SK-MEL-5 (cell line): Measurements from ENCODE around the gene SMIM10L1. TPM values are rescaled to one million over a fixed set of nuclear protein-coding genes. Genes with fewer than 3 reads are reported as not detected.

Experiments used
- DNase-seq: peaks from one replicate; pipeline ENCODE4 v3.0.0-alpha.2; 2016; ENCODE audit warnings: low read depth, low spot score
- in situ Hi-C: cut with HindIII; loops from 2 replicates; pipeline ENCODE4 v1.10.0; 2016; ENCODE audit warnings: low sequenced_read_pairs, high pct_unique_total_duplicates, low pct_unique_long_range_greater_than_20kb
- polyA plus RNA-seq, 2 experiments: library from polyadenylated mRNA; depleted of rRNA; stranded (reverse); fragments of >200 nt; gene quantifications; 2 replicates each; pipeline ENCODE4 v1.2.3, GENCODE V29; 2015
- total RNA-seq: library from RNA; depleted of rRNA; stranded (reverse); fragments of >200 nt; shearing (Covaris generic); gene quantifications from 2 replicates; pipeline ENCODE4 v1.2.3, GENCODE V29; 2014; rRNA removed

SMIM10L1 gene
- 10.6 and 11.3 TPM in 2 replicates for total RNA-seq
- polyA plus RNA-seq (2015; cell fraction: cytosol; rRNA removed), result 10.7 and 13.4 TPM in 2 replicates
- polyA plus RNA-seq (2015; cell fraction: nucleus; rRNA removed), result 8.0 and 12.3 TPM in 2 replicates

DNA sequence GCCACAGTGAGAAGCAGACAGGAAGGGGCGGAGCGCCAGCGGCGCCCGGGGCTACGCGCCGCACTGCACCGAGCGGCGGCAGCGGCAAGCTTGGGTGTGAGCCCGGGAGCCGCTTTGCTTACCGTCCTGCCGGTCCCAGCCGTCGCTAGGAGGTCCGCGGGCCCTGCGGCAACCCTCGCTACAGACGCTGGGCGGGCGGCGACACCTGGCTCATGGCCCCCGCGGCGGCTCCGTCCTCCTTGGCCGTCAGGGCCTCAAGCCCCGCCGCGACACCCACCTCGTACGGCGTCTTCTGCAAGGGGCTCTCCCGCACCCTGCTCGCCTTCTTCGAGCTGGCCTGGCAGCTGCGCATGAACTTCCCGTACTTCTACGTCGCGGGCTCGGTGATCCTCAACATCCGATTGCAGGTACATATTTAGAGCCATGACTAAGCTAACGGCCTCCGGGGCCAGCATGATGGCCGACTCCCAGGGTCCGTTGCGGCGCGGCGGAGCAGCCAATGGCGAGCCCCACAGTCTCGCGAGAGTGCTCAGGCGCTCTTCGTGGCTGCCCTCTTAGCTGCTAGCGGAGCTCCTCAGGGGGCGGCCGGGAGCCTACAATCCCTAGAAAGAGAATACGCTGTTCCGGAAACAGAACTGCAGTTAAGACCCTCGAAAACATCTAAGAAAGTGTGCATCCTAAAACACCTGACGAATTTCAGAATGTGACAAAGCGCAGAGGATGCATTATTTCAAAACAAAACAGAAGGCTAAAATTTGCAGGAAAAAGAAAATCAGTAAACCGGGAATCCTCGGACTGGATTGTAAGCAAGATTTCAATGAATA is at the start of gene SMIM10L1:
SMIM10L1 (plus strand) TSS at position 50 of the 824 bp plus-strand sequence; CDS start at position 213, 163 bp downstream.
- in situ Hi-C loops, result no loop called here
- peak; percentile 95 for DNase-seq

DNA sequence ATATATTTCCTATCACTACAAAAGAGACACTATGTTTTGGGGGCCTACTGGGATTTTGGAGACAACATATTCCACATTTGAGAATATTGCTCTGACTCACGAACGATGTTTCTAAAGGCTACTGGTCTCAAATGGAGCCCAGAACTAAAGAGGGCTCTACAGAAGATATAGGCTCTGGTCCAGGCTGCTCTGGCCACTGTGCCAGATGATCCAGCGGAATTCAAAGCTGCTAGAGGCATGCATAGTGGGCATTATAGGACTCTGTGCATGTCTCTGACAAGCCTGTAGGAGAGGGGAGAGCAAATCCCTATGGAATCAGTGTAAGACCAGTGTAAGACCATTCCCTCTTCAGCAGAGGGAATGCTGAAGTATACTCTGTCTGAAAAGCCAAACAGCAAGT is 40.6 kb upstream of the SMIM10L1 start:
- in situ Hi-C loops, result no loop called here
- DNase-seq, result no peak

DNA sequence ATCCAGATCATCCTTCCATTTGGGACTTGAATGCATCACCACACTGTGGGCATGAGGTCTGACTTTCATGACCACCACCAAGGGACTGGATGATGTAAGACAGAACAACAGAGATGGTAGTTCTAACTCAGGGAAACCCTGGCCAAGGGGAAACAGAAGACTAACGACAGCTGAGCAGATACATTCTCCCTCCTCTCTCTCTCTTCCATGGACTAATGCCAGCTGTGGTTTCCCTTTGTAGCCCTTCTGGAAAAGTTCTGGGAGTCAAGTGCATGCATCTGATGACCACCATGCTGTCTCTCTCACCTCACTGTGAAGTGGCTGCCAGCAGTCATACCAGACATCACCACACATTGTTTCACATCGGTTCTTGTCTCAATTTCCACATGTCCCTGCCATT is 40.0 kb upstream of the SMIM10L1 start:
- DNase-seq, result no peak
- in situ Hi-C loops, result no loop called here

DNA sequence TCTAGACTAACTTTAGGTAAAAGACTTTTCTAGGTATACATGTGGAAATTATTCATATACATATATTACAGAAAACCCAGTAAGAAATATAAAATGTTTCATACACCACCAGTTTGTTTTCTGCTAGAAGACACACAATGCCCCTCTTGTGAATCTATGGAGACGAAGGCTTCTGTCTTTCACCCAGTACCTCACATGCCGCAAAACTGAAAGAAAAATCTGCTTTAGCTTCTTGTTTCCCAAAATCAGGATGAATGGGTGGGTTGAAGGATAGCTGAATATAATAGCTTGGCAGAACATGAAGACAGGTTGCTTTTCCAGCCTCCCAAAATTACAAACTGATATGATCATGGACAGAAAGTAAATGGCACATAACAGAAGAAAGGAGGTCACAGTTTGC is 37.8 kb upstream of the SMIM10L1 start:
- in situ Hi-C loops, result no loop called here
- DNase-seq, result peak; percentile 8

DNA sequence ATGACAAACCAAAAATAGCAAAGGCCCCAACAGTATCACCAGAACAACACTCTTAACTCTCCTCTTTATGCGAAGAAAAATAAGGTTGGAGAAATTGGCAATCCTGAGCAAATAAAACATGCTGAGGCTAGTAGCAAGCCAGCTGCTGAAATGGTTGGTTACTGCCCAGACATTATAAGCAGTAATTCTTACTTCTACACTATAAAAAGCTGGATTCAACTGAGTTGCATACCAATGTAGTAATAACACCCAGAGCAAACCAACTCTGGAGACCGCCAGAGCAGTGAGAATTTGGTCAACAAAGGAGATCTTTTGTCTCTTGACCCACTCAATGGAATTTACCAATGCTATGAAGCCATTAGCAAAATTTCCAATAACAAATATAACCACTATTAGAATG is 37.2 kb upstream of the SMIM10L1 start:
- in situ Hi-C loops, result no loop called here
- DNase-seq, result peak; percentile 19

DNA sequence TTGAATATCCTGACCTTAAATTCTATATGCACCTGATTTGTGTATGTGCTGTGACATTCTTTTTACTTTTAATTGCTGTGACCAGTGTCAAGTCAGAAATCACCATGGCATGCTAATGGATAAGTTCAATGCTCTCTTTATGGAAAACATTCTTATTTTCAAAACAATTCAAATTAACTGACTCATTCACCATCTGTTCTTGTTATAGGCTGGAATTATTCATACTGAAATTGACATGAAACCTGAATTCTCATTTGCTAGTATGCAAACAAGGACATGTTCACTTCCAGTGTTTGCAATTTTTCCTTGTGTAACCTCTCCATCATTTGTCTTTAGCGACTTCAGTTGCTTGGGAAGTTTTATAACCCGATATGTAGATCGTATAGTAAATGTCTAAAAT is 36.7 kb upstream of the SMIM10L1 start, which contains the start of gene TAS2R30:
TAS2R30 (minus strand) TSS at position 340 of the 400 bp plus-strand sequence. CDS start 400 bp downstream, outside the sequence.
- in situ Hi-C loops, result no loop called here
- no peak for DNase-seq

DNA sequence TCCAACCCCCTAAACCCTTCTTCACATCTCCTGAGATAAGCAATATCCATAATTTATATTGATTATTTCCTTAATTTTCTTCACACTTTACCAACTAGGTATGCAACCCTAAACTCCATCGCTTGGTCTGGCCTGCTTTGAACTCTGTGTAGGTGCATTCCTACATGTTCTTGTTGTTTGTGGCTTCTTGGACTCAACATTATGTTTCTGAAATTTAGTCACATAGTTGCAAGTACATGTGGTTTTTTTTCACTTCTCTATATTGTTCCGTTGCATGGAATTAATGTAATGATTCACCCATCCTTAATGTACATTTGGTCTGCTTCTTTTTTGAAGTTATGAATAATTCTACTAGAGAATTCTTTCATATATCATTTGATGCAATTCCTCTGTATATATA is 34.9 kb upstream of the SMIM10L1 start:
- DNase-seq, result no peak
- in situ Hi-C loops, result no loop called here

DNA sequence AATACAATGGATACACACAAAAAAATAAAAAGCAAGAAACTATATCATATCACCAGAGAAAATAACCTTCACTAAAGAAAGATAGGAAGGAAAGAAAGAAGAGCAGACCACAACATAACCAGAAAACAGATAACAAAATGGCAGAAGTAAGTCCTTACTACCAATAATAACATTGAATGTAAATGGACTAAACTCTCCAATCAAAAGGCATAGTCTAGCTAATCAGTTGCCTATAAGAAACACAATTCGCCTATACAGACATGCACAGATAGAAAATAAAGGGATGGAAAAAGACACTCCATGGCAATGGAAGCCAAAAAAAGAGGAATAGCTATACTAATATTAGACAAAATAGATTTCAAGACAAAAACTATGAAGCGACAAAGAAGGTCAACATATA is 27.6 kb upstream of the SMIM10L1 start:
- in situ Hi-C loops, result no loop called here
- DNase-seq, result no peak

DNA sequence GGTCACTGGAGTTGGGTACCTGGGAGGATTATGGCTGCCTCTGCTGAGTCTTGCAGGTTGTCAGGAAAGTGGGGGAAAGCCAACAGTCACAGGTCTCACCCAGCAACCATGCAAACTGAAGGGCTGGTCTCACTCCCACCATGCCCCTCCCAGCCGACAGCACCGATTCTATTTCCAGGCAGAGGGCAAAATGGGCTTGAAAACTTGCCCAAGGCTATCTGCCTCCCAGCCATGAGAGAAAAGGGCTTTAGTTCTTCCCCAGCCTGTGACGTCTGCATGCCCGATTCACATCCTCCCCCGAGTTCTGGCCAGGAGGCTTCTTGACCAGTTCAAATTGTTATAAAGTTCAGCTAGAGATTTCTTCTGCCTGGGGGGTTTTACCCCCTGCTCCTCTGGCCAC is 26.7 kb upstream of the SMIM10L1 start:
- DNase-seq, result no peak
- in situ Hi-C loops, result no loop called here

DNA sequence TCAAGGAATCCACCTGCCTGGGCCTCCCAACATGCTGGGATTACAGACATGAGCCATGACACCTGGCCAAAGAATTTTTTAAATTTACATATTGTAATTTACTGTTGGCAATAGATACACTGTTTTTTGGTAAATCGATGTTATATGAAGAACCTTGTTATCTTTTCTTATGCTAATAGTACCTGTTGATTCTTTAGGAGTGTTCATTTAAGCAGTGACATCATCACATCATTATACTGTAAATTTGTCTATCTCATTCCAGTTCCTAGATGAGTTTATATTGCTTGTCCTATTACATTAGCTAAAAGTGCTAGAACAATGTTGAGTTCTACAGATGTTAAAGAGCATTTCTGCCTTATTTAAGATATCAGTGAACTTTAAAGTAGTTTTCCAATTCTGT is 23.6 kb upstream of the SMIM10L1 start:
- in situ Hi-C loops, result no loop called here
- DNase-seq, result no peak

DNA sequence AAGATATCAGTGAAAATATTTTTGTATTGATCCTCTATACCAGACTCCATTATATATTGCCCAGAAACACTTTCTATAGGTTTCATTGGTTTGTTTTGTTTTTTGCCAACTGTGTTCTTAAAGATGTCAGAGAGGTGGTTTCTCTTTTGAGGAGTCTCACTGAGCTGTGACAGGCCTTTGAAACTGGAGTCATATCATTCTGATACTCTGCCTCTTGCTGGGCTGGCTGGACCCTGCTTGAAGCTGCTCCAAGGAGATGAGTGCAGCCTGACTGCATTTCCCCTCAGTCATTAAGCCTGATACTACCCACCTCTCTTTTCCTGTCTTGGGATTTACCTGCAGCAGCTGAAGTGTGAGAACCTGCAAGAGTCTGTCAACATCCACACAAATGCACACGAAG is 20.2 kb upstream of the SMIM10L1 start:
- in situ Hi-C loops, result no loop called here
- no peak for DNase-seq

DNA sequence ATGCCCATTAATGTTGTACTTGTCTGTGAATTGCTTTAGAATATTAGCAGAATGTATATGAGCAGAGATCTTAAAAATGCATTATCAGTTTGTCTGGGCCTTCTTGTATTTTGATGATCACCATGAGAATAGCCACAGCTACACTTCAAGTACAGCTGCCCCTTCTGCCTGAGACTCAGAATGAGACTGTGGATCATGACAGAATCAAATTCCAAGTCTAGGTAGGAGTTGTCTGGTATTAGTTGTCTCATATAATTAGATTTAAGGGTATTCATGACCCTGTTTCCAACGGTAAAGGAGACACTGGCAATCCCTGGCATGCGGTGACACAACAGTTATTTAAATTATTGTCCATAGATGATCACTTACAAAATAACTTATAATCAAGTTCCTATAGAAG is 18.3 kb upstream of the SMIM10L1 start:
- in situ Hi-C loops, result no loop called here
- no peak for DNase-seq

DNA sequence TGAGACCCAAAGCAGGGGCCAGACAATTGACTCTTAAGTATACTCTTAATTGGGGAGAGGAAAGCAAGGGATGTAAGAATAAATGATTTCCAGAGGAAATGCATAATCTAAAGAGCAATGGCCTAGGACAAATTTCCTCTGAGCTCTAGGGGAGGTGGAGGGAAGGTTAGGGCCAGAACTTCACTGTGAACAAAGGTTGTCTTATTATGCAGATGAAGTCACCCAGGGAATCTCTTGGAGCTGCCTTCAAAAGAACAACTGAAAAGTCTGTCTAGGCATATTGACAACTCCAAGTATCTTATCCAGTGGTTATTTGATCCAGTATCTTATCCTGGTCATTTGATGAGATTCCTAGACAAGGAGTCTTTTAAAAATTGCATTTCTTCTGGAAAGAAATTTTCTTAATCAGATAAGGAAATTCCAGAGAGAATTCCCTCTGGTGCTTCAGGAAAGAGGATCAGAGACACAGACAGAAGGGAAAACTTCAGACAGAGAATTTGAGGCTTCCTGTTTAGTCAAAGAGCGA is 16.5 kb upstream of the SMIM10L1 start:
- in situ Hi-C loops, result no loop called here
- no peak for DNase-seq

DNA sequence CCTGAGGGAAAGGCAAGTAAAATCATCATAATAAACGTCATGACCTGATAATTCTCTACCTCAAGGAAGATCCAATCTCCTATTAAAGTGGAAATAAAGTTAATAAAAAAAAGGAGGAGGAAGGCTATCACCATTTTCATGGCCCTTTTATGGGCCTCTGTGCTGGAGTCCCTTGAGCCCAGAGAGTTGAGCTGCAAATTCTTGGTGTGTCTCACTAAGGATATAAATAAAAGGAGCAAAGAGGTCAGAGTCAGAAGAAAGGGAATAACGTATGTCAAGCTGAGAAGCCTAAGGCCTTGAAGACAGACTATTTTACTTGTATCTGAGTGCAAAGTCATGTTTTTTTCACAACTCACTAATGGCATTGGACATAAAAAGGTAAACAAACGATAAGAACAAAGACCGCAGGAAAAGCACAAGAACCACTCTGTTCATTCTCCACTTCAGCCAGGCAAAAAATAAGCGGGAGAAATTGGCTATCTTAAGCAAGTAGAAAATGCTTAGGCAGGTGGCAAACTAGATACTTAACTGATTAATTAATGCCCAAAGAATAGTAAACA is 12.0 kb upstream of the SMIM10L1 start:
- in situ Hi-C loops, result no loop called here
- DNase-seq, result no peak

DNA sequence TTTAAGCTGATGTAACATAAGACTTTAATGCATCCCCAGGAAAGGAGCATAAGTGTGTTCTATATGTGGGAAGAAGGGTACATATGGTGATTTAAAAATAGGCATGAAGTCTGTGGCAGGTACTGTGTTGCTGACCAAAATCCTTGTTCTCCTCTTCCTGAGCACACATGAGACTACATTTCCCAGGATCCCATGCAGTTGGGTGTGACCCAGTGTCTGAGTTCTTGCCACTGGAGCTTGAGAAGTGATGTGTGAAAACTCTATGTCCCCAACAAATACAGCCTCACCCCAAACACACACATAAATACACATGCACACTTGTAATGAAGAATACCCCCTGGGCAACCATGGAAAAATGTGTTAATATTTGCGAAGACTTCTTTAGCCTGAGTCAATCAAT is 8.5 kb upstream of the SMIM10L1 start:
- DNase-seq, result peak; percentile 20
- in situ Hi-C loops, result no loop called here

DNA sequence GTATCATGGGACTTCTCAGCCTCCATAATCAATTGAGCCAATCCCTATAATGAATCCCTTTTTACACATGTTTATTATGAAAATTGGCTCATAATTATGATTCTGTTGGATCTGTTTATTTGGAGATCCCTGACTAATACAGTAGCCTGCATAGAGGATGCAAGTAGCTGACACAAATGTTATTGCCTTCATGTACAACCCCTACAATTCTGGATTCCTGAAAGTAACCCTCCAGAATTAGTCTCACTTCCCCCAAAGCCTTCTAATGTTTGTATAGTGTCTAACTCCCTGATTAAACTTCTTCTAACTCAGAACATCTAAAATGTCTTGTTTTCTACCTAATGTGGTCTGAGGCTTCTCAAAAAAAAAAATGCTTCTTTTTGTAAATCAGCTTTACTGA is 6.6 kb upstream of the SMIM10L1 start:
- DNase-seq, result no peak
- in situ Hi-C loops, result no loop called here

DNA sequence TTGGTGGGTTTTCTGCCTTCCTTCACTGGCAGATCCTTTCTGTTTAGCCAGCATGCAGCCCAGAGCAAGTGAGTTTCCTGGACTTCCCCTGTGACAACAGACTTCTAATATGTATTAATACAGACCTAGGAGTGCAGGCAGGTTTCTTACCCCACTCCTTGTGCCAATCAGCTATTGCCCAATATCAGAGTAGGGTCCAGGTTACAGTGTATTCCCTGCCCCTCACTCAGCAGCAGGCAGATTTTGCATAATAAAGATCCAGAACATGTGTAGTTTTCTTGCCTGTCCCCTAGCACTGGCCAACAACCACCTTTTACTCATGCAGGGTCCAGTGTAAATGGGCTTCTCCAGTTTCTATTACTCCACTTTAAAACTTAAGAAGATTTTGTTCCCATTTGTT is 4.7 kb upstream of the SMIM10L1 start:
- in situ Hi-C loops, result no loop called here
- no peak for DNase-seq

DNA sequence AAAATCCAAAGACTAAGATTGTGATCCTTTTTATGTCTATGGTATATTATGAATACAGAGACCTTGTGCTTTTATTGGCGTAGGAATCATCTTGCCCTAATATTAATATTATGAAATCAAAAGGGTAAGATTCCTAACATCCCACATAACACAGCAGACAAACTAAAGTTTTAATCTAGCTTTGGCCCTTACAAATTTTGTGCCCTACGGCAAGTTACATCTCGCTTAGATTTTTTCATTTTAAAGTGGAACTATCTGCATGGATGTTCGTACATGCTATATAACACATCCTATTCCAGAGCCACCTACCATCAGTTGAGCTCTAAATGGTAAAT is 217 bp upstream of the SMIM10L1 start:
- no peak for DNase-seq
- in situ Hi-C loops, result no loop called here
